Progenitor cell of endocrine pancreas (in vitro differentiated cells): ENCODE data around the gene DGKA. TPM values are rescaled to one million over a fixed set of nuclear protein-coding genes. Genes with fewer than 3 reads are reported as not detected.

Experiments used
- total RNA-seq: library from RNA; stranded (reverse); gene quantifications from 2 replicates; pipeline ENCODE4 v1.2.1, GENCODE V29; 2021

Gene DGKA
- total RNA-seq, 1 donor from 2014 or later = 10.2 TPM

Other genes starting within 250 kb of the DGKA start
- gene ITGA7, start 223.3 kb upstream of the DGKA start, total RNA-seq = 23.6 and 25.1 TPM in 2 replicates
- gene BLOC1S1, start 215.1 kb upstream of the DGKA start, total RNA-seq = 65.8 and 68.5 TPM in 2 replicates
- gene RDH5, start 210.8 kb upstream of the DGKA start, total RNA-seq = 7.9 and 9.7 TPM in 2 replicates
- gene CD63, start 202.2 kb upstream of the DGKA start, total RNA-seq = 407 and 432 TPM in 2 replicates
- 42.8 and 50.3 TPM in 2 replicates for gene GDF11, start 188.0 kb upstream of the DGKA start, total RNA-seq
- 85.7 and 91.0 TPM in 2 replicates for gene SARNP, start 113.4 kb upstream of the DGKA start, total RNA-seq
- 36.5 and 40.5 TPM in 2 replicates for gene ORMDL2, start 113.1 kb upstream of the DGKA start, total RNA-seq
- 37.6 and 38.6 TPM in 2 replicates for gene DNAJC14, start 101.6 kb upstream of the DGKA start, total RNA-seq
- 0.62 and 0.89 TPM in 2 replicates for gene MMP19, start 88.2 kb upstream of the DGKA start, total RNA-seq
- 38.0 and 42.8 TPM in 2 replicates for gene PYM1, start 3.3 kb upstream of the DGKA start, total RNA-seq
- 3.7 and 6.3 TPM in 2 replicates for gene PMEL, start 34.9 kb downstream of the DGKA start, total RNA-seq
- 62.1 and 66.9 TPM in 2 replicates for gene CDK2, start 35.7 kb downstream of the DGKA start, total RNA-seq
- 111 and 116 TPM in 2 replicates for gene RAB5B, start 42.9 kb downstream of the DGKA start, total RNA-seq
- 44.8 and 45.6 TPM in 2 replicates for gene SUOX, start 66.1 kb downstream of the DGKA start, total RNA-seq
- gene IKZF4, start 89.9 kb downstream of the DGKA start, total RNA-seq = 20.6 and 21.0 TPM in 2 replicates
- 30.2 and 39.3 TPM in 2 replicates for gene RPS26, start 110.8 kb downstream of the DGKA start, total RNA-seq
- 206 and 221 TPM in 2 replicates for gene ERBB3, start 149.0 kb downstream of the DGKA start, total RNA-seq
- gene PA2G4, start 173.4 kb downstream of the DGKA start, total RNA-seq = 103 and 106 TPM in 2 replicates
- gene RPL41, start 185.5 kb downstream of the DGKA start, total RNA-seq = 3,912 and 3,916 TPM in 2 replicates
- gene ZC3H10, start 187.1 kb downstream of the DGKA start, total RNA-seq = 12.0 and 13.8 TPM in 2 replicates
- 102 TPM in 2 replicates for gene ESYT1, start 197.1 kb downstream of the DGKA start, total RNA-seq
- gene MYL6B, start 221.4 kb downstream of the DGKA start, total RNA-seq = 169 and 172 TPM in 2 replicates
- 1,155 and 1,178 TPM in 2 replicates for gene MYL6, start 227.2 kb downstream of the DGKA start, total RNA-seq